Measurements from ENCODE around the gene ZNF805.
"Not testable (repeated sequence)": the region's sequence is repeated elsewhere in the genome, so short reads cannot be mapped to it uniquely, and the experiment has no call there.

The ZNF805 gene

DNA sequence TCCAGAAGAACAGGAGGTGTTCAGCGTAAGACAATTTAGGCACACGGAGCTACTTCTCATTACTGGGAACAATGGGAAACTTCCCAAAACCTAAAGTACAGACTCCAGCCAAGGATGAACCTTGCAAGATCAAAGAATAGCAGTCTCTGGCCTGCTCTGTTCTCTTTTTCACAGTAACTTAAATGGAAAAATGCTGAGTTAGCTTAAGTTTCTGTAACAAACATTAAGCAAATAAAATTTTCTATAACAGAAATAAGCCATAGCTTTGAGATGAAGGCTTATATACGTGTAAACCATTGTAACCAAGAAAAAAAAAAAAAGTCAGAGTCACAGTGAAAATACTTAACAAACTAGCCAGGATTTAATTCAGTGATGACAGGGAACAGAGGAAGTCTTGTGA lies 21.6 kb downstream of the ZNF805 start:
- no peak overlapping the region for H3K4me3 ChIP-seq (ENCODE audit: low read length)
- DNase-seq (ENCODE audit: low read depth, low spot score): no peak

DNA sequence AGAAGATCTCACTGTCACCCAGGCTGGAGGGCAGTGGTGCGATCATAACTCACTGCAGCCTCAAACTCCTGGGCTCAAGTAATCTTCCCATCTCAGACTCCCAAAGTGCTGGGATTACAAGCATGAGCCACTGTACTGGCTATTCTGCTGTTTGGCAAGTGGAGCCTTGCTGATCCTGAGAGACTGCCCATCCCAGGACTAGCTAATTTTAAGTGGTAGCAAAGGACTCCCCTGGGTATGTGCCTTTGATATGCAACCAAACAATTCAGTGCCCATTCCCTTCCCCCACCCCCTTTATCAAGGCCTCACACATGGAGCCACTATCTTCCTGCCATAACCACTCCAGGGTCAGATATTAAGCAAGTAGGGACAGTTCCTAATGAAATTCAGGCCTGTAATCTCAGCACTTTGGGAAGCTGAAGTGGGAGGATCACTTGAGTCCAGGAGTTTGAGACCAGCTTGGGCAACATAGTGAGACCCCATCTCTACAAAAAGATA lies 22.9 kb downstream of the ZNF805 start:
- DNase-seq (ENCODE audit: low read depth, low spot score): no peak
- no peak overlapping the region for H3K4me3 ChIP-seq (ENCODE audit: low read length)

DNA sequence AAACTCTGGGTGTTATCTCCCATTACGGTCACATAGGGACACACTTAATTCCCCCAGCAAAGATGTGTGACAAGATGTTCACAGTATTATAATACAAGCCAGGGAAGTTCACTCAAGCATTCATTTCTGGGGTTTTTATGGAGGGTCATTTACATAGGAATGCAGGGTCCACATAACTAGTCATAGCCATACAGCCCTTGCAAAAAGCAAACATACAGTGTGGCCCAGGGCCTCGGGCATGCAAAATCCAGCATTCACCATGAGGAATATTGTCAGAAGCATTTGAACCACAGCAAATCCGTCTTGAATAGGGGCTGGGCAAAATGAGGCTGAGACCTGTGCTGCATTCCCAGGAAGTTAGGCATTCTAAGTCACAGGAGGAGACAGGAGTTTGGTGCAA lies 26.9 kb downstream of the ZNF805 start:
- no peak for DNase-seq (ENCODE audit: low read depth, low spot score)
- no peak overlapping the region for H3K4me3 ChIP-seq (ENCODE audit: low read length)

DNA sequence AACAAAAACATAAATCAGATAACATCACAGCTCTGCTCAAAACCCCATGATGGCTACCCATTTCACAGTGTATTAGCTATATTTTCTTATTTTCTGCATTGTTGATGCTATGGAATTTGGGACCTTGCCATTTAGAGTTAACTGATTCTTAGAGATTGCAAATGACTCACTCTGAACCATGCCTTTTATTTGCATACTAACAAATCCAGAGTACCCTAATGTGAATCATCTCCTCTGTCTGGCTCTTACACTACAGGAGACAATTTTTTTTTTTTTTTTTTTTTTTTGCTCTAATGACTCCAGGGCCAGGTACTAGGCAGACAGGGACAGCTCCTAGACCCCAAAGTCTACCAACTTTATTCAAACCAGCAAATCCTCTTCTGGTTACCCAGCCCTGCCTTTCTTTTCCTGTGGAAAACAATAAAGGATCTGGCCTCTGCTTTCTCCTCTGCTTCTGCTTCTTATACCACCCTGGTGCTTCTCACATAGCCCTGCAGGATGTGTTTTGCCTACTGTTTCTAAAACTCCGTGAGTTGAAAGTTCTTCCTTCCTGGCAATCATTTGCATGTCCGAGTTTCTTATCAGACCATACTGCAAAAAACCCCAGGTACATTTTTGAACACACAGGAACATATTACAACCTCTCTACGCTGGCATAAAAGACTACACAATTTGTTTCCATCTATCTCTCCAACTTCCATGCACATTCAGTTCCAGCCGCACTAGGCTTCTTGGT lies 29.3 kb downstream of the ZNF805 start:
- no peak overlapping the region for H3K4me3 ChIP-seq (ENCODE audit: low read length)
- DNase-seq (ENCODE audit: low read depth, low spot score): no peak

DNA sequence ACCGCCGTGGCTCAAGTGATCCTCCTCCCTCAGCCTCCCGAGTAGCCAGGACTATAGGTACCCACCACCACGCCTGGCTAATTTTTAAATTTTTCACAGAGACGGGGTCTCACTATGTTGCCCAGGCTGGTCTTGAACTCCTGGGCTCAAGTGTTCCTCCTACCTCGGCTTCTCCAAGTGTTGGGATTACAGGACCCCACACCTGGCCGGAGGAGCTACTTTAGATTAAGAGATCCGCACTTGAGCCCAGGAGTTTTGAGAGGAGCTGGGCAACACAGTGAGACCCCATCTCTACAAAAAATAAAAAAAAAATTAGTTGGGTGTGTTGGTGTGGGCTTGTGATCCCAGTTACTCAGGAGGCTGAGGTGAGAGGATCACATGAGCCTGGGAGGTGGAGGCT lies 30.8 kb downstream of the ZNF805 start:
- H3K4me3 ChIP-seq (ENCODE audit: low read length): no peak overlapping the region
- DNase-seq (ENCODE audit: low read depth, low spot score): no peak

DNA sequence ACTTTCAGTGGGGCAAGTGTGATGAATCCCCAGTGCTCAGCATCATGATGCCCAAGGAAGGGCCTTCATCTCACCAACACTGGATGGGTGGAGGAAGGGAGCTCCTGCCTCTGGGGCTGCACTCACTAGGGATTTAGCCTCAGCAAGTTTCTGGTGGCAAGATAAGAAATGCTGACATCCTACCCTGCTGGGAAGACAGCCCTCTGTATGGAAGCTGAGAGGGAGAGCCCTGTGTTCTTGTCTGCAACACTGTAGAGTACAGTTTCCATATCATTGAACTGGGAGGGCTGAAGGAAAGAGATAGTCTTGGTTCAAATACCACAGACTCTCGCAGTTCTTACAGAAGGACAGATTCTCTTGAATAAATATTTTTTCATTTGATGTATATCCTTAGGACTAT lies 32.6 kb downstream of the ZNF805 start:
- no peak for DNase-seq (ENCODE audit: low read depth, low spot score)
- H3K4me3 ChIP-seq (ENCODE audit: low read length): no peak overlapping the region

DNA sequence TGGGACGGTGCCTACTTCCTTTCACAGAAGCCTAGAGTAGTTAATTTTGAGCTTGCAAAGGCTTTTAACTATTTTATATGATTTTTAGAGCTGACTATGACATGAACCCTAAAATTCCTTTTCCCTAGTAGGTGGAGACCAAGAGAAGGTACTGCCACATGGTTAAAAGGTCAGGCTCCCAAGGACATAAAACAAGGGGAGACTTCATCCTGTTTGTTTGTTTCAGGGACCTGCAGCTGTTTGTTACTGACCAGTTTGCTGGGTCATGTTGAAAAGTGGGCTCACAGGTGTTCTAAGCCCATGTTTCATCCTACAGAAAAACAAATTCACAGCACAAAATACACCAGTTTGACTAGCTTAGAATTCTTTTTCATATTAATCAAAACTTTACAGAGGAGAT lies 36.0 kb downstream of the ZNF805 start:
- DNase-seq (ENCODE audit: low read depth, low spot score): no peak
- no peak overlapping the region for H3K4me3 ChIP-seq (ENCODE audit: low read length)

DNA sequence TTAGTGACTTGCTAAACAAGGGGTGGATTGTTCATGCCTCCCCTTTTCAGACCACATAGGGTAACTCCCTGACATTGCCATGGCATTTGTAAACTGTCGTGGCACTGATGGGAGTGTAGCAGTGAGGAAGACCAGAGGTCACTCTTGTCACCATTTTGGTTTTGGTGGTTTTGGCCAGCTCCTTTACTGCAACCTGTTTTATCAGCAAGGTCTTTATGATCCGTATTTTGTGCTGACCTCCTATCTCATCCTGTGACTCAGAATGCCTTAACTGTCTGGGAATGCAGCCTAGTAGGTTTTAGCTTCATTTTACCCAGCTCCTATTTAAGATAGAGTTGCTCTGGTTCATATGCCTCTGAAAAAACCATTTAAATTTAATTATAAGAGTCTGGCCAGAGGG lies 38.0 kb downstream of the ZNF805 start:
- not testable (repeated sequence) for H3K4me3 ChIP-seq (ENCODE audit: low read length); DNase-seq (ENCODE audit: low read depth, low spot score)

DNA sequence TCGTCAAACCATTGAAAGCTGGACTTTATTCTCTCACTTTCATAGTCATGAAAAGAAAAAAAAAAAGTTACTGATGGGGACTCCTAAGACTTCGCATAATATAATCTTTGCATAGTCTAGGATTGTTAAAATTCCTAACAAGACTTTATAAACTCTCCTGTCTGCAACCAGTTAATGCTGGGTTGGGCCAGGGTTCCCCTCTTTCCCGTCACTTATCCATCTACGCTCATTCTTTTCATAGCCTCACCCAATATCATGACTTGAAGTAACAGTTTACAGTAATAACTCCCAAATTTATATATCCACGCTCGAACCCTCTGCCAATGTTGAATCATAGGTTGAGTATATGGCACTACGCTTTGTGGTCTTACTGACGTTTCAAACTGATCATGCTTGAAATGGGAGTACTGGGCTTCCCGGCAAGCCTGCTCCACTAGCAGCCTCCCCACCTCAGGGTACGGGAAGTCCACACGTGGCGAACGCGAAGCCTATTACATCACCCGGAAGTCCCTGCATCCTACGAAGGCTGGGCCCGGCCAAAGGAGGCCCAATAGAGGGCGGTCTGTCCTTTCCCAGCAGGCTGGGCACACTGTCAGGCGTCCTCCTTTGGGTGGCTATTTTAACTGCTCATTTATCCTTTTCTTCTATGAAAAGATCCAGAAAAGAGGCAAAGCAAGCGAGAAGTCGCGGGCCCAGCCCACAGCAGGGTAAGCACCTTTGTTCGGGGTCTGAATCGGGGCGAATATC lies 39.2 kb downstream of the ZNF805 start:
- peak; percentile 91 for DNase-seq (ENCODE audit: low read depth, low spot score)
- peak overlapping the region; percentile 91 for H3K4me3 ChIP-seq (ENCODE audit: low read length)

DNA sequence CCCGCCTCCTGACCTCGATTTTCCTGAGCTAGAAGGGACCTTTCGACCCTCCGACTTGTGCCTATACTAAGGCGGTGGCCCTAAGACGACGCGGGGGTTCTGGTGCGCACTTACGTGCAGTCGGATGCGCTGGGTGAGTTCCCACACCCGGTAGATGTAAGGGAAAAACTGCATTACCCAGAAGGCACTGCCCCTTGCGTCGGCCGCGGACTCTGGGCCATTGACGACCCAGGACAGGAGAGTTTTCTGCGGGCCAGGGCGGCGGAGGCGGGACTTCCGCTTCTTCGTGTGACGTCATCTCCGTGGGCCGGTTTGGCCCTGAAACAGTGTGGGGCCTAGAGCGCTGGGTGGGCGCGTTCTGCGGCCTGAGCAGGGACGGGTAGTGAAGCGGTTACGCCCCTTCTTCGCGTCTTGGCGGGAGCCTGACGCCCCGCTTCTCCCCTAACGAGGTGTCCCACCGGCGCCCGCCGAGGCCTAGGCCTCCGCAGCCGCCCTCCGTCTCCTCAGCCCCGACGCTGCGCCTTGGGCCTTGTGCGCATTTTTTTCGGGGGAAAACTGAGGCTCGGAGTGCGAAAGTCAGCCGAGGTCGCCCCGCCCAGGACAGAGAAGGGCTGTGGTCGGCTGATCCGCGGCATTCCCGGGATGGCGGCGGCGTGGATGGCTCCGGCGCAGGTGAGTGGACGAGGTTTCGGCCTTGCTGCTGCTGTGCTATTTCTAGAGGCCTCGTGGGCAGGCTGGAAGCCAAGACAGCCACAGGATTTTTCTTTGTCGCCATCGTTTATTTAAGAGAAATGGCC lies 39.9 kb downstream of the ZNF805 start, which contains the start of gene ZNF460:
TSS of gene ZNF460 (plus strand) at position 321 of the 797 bp plus-strand sequence. CDS start at position 643, 322 bp downstream.
- H3K4me3 ChIP-seq (ENCODE audit: low read length): peak within 1 kb of the TSS; percentile 91

DNA sequence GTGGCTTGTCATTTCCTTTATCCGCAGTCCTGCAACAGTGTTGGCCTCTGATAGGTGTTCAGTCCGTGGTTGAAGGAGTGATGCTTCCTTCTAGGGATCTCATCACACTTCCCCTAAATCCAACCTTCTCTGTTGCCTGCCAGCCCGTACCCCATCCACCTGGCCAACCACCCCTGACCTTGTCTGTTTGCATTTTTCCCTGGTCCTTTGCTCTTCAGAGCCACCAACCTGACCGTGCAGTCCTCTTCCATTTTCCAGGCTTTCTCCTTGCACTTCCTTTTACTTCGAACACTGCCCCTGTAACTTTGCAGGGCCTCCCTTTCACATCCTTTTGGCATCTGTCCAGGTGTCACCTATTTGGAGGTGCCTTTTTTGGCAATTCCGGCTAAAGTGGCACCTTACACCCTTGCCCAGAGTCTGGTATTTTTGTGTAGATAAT lies 40.5 kb downstream of the ZNF805 start:
- peak; percentile 27 for DNase-seq (ENCODE audit: low read depth, low spot score)
- peak overlapping the region; percentile 91 for H3K4me3 ChIP-seq (ENCODE audit: low read length)

More for the DNA sequence above, 39.9 kb downstream of the ZNF805 start, which contains the start of gene ZNF460:
- DNase-seq (ENCODE audit: low read depth, low spot score): peak; percentile 96

DNA sequence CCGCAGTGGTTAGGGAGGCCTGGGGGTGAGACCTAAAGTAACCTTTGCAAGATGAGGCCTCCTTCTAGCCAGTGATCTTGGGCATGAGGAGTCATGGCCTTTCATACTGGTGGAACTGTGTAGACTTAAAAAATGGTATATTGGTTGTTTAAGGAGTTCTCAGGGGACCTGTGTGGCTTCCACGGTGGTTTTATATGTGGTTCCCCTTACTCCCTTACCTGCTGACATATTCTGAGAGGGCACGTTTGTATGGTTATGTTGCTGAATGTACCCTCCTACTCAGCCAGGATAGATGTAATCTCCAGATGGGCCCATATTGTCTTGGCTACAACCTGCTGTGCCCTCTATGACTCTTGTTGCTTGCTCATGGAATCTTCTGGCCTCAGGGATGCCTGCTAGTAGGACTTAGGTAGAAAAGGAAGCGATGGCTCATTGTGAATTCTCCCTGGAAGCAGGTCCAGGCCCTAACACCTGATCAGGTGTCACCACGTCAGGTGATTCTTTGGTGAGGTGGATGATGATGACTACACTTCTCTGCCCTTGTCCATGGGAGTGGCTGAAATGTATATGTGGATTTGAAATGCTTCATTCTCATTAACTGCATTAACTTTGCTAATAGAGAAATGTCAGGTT lies 41.7 kb downstream of the ZNF805 start:
- no peak for DNase-seq (ENCODE audit: low read depth, low spot score)
- peak overlapping the region; percentile 23 for H3K4me3 ChIP-seq (ENCODE audit: low read length)

DNA sequence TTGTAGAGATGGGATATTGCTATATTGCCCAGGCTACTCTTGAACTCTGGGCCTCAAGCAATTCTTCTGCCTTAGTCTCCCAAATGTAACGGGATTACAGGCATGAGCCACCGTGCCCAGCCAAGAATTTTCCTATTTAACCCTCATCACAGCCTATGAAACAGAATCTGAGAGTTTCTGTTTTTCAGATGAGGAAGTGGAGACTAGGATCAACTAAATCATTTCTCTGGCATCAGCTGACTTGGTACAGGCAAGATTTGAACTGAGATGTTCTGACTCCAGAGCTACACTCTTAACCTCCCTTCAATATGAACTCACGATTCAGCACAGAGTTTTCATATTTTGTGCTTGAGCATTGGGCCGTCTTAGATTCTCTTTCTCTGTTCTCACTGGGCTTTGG lies 47.9 kb downstream of the ZNF805 start:
- DNase-seq (ENCODE audit: low read depth, low spot score): no peak
- no peak overlapping the region for H3K4me3 ChIP-seq (ENCODE audit: low read length)

DNA sequence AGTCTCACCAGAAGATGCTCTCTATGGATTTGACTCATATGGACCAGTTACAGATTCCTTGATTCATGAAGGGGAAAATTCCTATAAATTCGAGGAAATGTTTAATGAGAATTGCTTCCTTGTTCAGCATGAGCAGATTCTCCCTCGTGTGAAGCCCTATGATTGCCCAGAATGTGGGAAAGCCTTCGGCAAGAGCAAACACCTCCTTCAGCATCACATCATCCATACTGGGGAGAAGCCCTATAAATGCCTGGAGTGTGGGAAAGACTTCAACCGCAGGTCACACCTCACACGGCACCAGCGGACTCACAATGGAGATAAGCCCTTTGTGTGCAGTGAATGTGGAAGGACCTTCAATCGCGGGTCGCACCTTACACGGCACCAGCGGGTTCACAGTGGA lies 50.5 kb downstream of the ZNF805 start:
- no peak overlapping the region for H3K4me3 ChIP-seq (ENCODE audit: low read length)
- DNase-seq (ENCODE audit: low read depth, low spot score): no peak

DNA sequence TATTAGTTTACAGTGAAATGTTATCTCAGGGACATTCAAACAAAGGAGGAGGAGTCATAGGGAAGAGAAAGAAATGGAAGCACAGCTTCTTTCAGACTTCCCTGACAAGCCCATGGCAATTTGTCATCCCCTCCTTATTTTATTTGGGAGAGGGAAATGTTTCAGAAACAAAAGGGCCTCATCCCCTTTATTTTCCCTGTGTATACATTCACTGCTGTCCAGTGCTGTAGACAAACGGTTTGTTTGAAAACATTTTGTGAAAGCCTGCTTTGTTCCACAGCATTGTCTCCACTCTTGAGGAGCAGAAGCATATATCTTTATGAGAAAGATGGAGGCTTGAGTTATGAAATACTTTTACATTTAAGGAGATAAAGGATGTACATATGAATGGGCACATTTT lies 52.1 kb downstream of the ZNF805 start:
- H3K4me3 ChIP-seq (ENCODE audit: low read length): no peak overlapping the region
- no peak for DNase-seq (ENCODE audit: low read depth, low spot score)

DNA sequence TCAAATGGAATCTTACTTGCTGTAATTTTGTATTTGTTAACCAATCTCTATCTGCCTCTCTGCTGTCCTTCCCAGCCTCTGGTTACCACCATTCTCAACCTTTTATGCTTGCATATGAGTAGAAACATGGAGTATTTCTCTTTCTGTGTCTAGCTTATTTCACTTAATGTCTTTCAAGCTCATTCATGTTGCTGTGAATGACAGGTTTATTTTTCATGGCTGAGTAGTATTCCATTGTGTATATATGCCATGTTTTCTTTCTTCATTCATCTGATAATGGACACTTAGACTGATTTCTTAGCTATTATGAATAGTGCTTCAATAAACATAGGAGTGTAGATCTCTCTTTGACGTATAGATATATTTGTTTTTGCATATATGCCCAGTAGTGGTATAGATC lies 53.3 kb downstream of the ZNF805 start:
- H3K4me3 ChIP-seq (ENCODE audit: low read length): no peak overlapping the region
- DNase-seq (ENCODE audit: low read depth, low spot score): no peak

DNA sequence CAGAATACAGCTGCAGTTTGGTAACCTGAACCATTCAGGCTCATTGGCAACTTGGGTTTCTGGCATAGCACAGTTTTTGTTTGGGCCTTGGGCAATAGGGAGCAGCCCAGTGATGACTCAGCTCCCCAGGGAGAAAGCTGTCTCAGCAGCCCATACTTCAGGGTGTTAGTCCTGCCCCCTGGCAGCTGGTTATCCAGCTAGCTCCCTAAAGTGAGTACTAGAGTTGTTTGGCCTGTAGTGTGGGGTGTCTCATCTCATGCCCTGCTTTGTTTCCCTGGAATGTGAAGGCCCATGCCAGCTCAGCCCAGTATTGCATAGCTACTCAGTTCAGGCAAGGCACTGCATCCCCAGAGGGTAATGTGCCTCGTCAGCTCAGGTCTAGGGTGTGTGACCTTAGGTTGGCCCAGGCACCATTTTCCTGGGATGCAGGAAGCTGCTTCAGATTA lies 61.6 kb downstream of the ZNF805 start:
- no peak overlapping the region for H3K4me3 ChIP-seq (ENCODE audit: low read length)
- no peak for DNase-seq (ENCODE audit: low read depth, low spot score)

DNA sequence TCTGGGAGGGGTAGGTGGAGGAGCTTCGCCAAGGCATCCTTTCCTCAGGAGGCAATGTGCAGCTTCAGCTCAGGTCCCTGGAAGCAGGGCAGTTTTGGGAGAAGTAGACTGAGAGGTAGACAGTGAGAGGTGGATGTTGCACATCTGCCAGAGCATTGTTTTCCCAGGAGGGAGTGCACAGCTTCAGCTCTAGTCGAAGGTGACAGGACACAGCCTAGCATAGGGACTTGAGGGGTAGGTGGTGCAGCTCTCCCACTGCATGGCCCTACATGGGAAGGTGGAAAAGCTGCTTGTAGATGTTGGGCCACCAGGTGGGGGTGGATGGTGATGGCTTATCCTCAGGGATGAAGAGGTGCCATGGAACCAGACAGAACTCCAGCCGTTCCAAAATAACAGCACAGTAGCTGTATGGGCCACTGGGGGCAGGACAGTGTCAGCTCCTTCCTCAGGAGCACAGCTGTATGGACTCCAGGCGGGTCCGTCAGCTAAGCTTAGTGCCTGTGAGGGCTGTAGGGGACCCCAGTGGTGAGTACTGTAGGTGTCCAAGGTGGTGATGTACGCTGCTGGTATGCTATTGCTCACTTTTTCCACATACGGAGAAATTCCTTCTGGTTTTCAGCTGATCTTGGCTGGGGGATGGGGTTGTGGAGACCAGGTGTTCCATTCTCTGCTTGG lies 62.4 kb downstream of the ZNF805 start:
- no peak for DNase-seq (ENCODE audit: low read depth, low spot score)
- no peak overlapping the region for H3K4me3 ChIP-seq (ENCODE audit: low read length)
